Muscle of back (tissue), 11 donors: ENCODE data around the gene DNMT3A. TPM values are rescaled to one million over a fixed set of nuclear protein-coding genes. Genes with fewer than 3 reads are reported as not detected.
A peak's percentile ranks its signal among the peaks of the same experiment; 100 is the strongest.

Experiments used
- DNase-seq, 3 donors: peaks; one replicate each; pipeline versions ENCODE4 v3.0.0 to v3.0.0-alpha.2; 2013
- polyA plus RNA-seq, 10 donors: library from polyadenylated mRNA; unstranded; fragments of 120-200 nt; gene quantifications; one replicate each; pipeline ENCODE4 v1.2.1, GENCODE V29; 2013; ENCODE audit not compliant: insufficient read length in 10 of 10

DNMT3A gene
- polyA plus RNA-seq, 10 donors = 45.6 to 60.4 (median 51.7) TPM

- DNase-seq = no peak
Measured at GRCh38 chr2:25347205-25347815, 5.6 kb upstream of the DNMT3A start.

- DNase-seq = no peak
Measured at GRCh38 chr2:25343187-25343825, 1.6 kb upstream of the DNMT3A start.

- DNase-seq = peak; percentile 69 to 94 (median 89)
Measured at GRCh38 chr2:25342372-25343186, 854 bp upstream of the DNMT3A start.

GRCh38 chr2:25341011-25341727 is 556 bp downstream of the DNMT3A start:
- DNase-seq = peak in 2 of 3 donors; percentile 53 to 57

- DNase-seq = peak in 2 of 3 donors; percentile 69 to 76
Measured at GRCh38 chr2:25340181-25340921, 1.4 kb downstream of the DNMT3A start.

GRCh38 chr2:25339791-25340180 is 1.9 kb downstream of the DNMT3A start:
- DNase-seq = peak in 2 of 3 donors; percentile 20 to 55

GRCh38 chr2:25339211-25339674 is 2.5 kb downstream of the DNMT3A start:
- peak in 2 of 3 donors; percentile 34 to 56 for DNase-seq

- DNase-seq = no peak
Measured at GRCh38 chr2:25338401-25338800, 3.3 kb downstream of the DNMT3A start.

- no peak for DNase-seq
Measured at GRCh38 chr2:25337891-25338290, 3.8 kb downstream of the DNMT3A start.

- no peak for DNase-seq
Measured at GRCh38 chr2:25337276-25337675, 4.4 kb downstream of the DNMT3A start.

GRCh38 chr2:25336383-25336841 is 5.3 kb downstream of the DNMT3A start:
- peak in 2 of 3 donors; percentile 40 to 71 for DNase-seq

GRCh38 chr2:25335971-25336370 is 5.8 kb downstream of the DNMT3A start:
- DNase-seq = no peak

- DNase-seq = no peak
Measured at GRCh38 chr2:25335204-25335603, 6.5 kb downstream of the DNMT3A start.

GRCh38 chr2:25334482-25334881 is 7.2 kb downstream of the DNMT3A start:
- no peak for DNase-seq

- no peak for DNase-seq
Measured at GRCh38 chr2:25333981-25334380, 7.7 kb downstream of the DNMT3A start.

GRCh38 chr2:25332571-25332970 is 9.2 kb downstream of the DNMT3A start:
- no peak for DNase-seq

GRCh38 chr2:25331686-25332365 is 9.9 kb downstream of the DNMT3A start:
- no peak for DNase-seq

GRCh38 chr2:25330937-25331336 is 10.8 kb downstream of the DNMT3A start:
- no peak for DNase-seq

GRCh38 chr2:25330273-25330672 is 11.5 kb downstream of the DNMT3A start:
- DNase-seq = no peak
